ENCODE data around the gene TLE7.

Gene TLE7

GRCh38 chr16:71412270-71413160, 29.3 kb downstream of the TLE7 start:
- Histone ChIP-seq H3K4me3 (ENCODE audit: low read depth, low read length) (peak overlapping the region; percentile 63), H3K4me1 (ENCODE audit: control insufficient read depth, insufficient read depth, low read length) (peaks cover 5% of the 10 kb centered on the region; the same call in 1 of the 2 replicates), H3K27me3 (ENCODE audit: control insufficient read depth, insufficient read depth, low read length) (peaks cover 9% of the 10 kb centered on the region; the same call in 1 of the 2 replicates), H3K27ac (ENCODE audit: low read depth, low read length) (no peak overlapping the region), H3K36me3 (ENCODE audit: control insufficient read depth, insufficient read depth, low read length) (no peaks in the 10 kb centered on the region), H3K9me3 (ENCODE audit: control insufficient read depth, insufficient read depth, low read depth, low read length) (no peaks in the 10 kb centered on the region), H3K9ac (ENCODE audit: low read length) (peak overlapping the region; percentile 15)

GRCh38 chr16:71410146-71410545, 31.7 kb downstream of the TLE7 start:
- H3K27ac ChIP-seq (ENCODE audit: low read depth, low read length), result no peak overlapping the region
- no peak overlapping the region for H3K4me3 ChIP-seq (ENCODE audit: low read depth, low read length)
- peaks cover 4% of the 10 kb centered on the region; the same call in 1 of the 2 replicates for H3K27me3 ChIP-seq (ENCODE audit: control insufficient read depth, insufficient read depth, low read length)
- peaks cover 5% of the 10 kb centered on the region; the same call in 1 of the 2 replicates for H3K4me1 ChIP-seq (ENCODE audit: control insufficient read depth, insufficient read depth, low read length)
- peaks cover 1% of the 10 kb centered on the region; the same call in 1 of the 2 replicates for H3K9me3 ChIP-seq (ENCODE audit: control insufficient read depth, insufficient read depth, low read depth, low read length)
- no peaks in the 10 kb centered on the region for H3K36me3 ChIP-seq (ENCODE audit: control insufficient read depth, insufficient read depth, low read length)
- H3K9ac ChIP-seq (ENCODE audit: low read length), result no peak overlapping the region

GRCh38 chr16:71409011-71409775, 32.7 kb downstream of the TLE7 start:
- Histone ChIP-seq H3K36me3 (ENCODE audit: control insufficient read depth, insufficient read depth, low read length) (no peaks in the 10 kb centered on the region), H3K27ac (ENCODE audit: low read depth, low read length) (no peak overlapping the region; the same call in 1 of the 2 replicates), H3K9me3 (ENCODE audit: control insufficient read depth, insufficient read depth, low read depth, low read length) (peaks cover 11% of the 10 kb centered on the region), H3K4me3 (ENCODE audit: low read depth, low read length) (no peak overlapping the region), H3K9ac (ENCODE audit: low read length) (peak overlapping the region; percentile 13), H3K27me3 (ENCODE audit: control insufficient read depth, insufficient read depth, low read length) (peaks cover 4% of the 10 kb centered on the region; the same call in 1 of the 2 replicates), H3K4me1 (ENCODE audit: control insufficient read depth, insufficient read depth, low read length) (peaks cover 5% of the 10 kb centered on the region; the same call in 1 of the 2 replicates)

DNA sequence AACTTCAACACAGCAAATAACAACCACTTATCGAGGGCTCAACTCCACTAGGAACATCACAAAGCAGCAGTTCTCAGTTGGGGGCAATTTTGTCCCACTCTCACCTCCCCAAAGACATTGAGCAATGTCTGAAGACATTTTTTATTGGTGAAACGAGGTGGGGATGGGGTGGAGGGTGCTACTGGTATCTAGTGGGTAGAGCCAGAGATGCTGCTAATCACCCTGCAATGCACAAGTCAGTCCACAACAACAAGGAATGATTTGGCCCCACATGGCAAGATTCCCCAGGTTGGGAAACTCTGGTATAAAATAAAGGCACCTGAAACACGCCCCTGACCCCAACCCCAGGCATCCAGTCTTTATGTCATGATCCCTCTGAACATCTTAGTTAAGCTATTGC, 33.3 kb downstream of the TLE7 start:
- peaks cover 4% of the 10 kb centered on the region; the same call in 1 of the 2 replicates for H3K27me3 ChIP-seq (ENCODE audit: control insufficient read depth, insufficient read depth, low read length)
- peak overlapping the region; percentile 13 for H3K9ac ChIP-seq (ENCODE audit: low read length)
- peaks cover 5% of the 10 kb centered on the region; the same call in 1 of the 2 replicates for H3K4me1 ChIP-seq (ENCODE audit: control insufficient read depth, insufficient read depth, low read length)

GRCh38 chr16:71407731-71408130, 34.1 kb downstream of the TLE7 start:
- H3K4me1 ChIP-seq (ENCODE audit: control insufficient read depth, insufficient read depth, low read length), result no peaks in the 10 kb centered on the region
- no peaks in the 10 kb centered on the region for H3K36me3 ChIP-seq (ENCODE audit: control insufficient read depth, insufficient read depth, low read length)
- H3K9me3 ChIP-seq (ENCODE audit: control insufficient read depth, insufficient read depth, low read depth, low read length), result peaks cover 16% of the 10 kb centered on the region
- no peak overlapping the region for H3K9ac ChIP-seq (ENCODE audit: low read length)
- H3K4me3 ChIP-seq (ENCODE audit: low read depth, low read length), result no peak overlapping the region
- no peak overlapping the region for H3K27ac ChIP-seq (ENCODE audit: low read depth, low read length)
- H3K27me3 ChIP-seq (ENCODE audit: control insufficient read depth, insufficient read depth, low read length), result 0 out of 2 replicates have a peak, but pooled peaks cover 4% of the 10 kb centered on the region

More for the DNA sequence above, 33.3 kb downstream of the TLE7 start:
- Histone ChIP-seq H3K4me3 (ENCODE audit: low read depth, low read length) (no peak overlapping the region), H3K27ac (ENCODE audit: low read depth, low read length) (no peak overlapping the region; the same call in 1 of the 2 replicates), H3K9me3 (ENCODE audit: control insufficient read depth, insufficient read depth, low read depth, low read length) (peaks cover 16% of the 10 kb centered on the region), H3K36me3 (ENCODE audit: control insufficient read depth, insufficient read depth, low read length) (no peaks in the 10 kb centered on the region)

GRCh38 chr16:71406724-71407123, 35.1 kb downstream of the TLE7 start:
- H3K4me3 ChIP-seq (ENCODE audit: low read depth, low read length), result no peak overlapping the region
- no peaks in the 10 kb centered on the region; the same call in 1 of the 2 replicates for H3K4me1 ChIP-seq (ENCODE audit: control insufficient read depth, insufficient read depth, low read length)

GRCh38 chr16:71406316-71406715, 35.5 kb downstream of the TLE7 start:
- H3K27ac ChIP-seq (ENCODE audit: low read depth, low read length), result no peak overlapping the region
- H3K4me1 ChIP-seq (ENCODE audit: control insufficient read depth, insufficient read depth, low read length), result no peaks in the 10 kb centered on the region; the same call in 1 of the 2 replicates
- peaks cover 16% of the 10 kb centered on the region for H3K9me3 ChIP-seq (ENCODE audit: control insufficient read depth, insufficient read depth, low read depth, low read length)
- H3K27me3 ChIP-seq (ENCODE audit: control insufficient read depth, insufficient read depth, low read length), result 0 out of 2 replicates have a peak, but pooled peaks cover 4% of the 10 kb centered on the region
- H3K9ac ChIP-seq (ENCODE audit: low read length), result no peak overlapping the region
- no peak overlapping the region for H3K4me3 ChIP-seq (ENCODE audit: low read depth, low read length)
- no peaks in the 10 kb centered on the region for H3K36me3 ChIP-seq (ENCODE audit: control insufficient read depth, insufficient read depth, low read length)

More at GRCh38 chr16:71406724-71407123, 35.1 kb downstream of the TLE7 start:
- H3K27me3 ChIP-seq (ENCODE audit: control insufficient read depth, insufficient read depth, low read length), result 0 out of 2 replicates have a peak, but pooled peaks cover 4% of the 10 kb centered on the region
- no peaks in the 10 kb centered on the region for H3K36me3 ChIP-seq (ENCODE audit: control insufficient read depth, insufficient read depth, low read length)
- peaks cover 16% of the 10 kb centered on the region for H3K9me3 ChIP-seq (ENCODE audit: control insufficient read depth, insufficient read depth, low read depth, low read length)
- no peak overlapping the region for H3K9ac ChIP-seq (ENCODE audit: low read length)
- no peak overlapping the region for H3K27ac ChIP-seq (ENCODE audit: low read depth, low read length)

DNA sequence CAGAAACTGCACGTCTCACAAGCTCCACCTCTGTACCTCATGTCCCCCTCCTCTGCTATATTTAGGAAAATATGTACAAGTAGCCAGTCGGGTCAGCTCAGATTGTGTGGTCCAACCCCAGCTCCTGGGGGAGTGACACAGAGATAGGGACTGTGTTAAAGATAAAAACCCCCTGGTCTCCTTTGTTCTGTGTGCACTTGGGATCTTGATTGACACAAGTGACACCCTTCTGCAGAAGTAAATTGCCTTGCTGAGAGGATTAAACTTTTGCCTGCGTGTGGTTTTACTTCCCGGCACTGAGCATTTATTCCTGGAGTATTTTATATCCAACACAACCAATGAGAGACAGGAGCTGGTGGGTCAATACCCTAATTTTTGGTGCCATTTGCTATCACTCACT, 37.5 kb downstream of the TLE7 start:
- H3K4me1 ChIP-seq (ENCODE audit: control insufficient read depth, insufficient read depth, low read length), result peaks cover 9% of the 10 kb centered on the region
- no peak overlapping the region for H3K9ac ChIP-seq (ENCODE audit: low read length)
- peaks cover 16% of the 10 kb centered on the region for H3K9me3 ChIP-seq (ENCODE audit: control insufficient read depth, insufficient read depth, low read depth, low read length)
- no peak overlapping the region for H3K27ac ChIP-seq (ENCODE audit: low read depth, low read length)
- 0 out of 2 replicates have a peak, but pooled peaks cover 4% of the 10 kb centered on the region for H3K27me3 ChIP-seq (ENCODE audit: control insufficient read depth, insufficient read depth, low read length)
- no peak overlapping the region for H3K4me3 ChIP-seq (ENCODE audit: low read depth, low read length)
- H3K36me3 ChIP-seq (ENCODE audit: control insufficient read depth, insufficient read depth, low read length), result no peaks in the 10 kb centered on the region

DNA sequence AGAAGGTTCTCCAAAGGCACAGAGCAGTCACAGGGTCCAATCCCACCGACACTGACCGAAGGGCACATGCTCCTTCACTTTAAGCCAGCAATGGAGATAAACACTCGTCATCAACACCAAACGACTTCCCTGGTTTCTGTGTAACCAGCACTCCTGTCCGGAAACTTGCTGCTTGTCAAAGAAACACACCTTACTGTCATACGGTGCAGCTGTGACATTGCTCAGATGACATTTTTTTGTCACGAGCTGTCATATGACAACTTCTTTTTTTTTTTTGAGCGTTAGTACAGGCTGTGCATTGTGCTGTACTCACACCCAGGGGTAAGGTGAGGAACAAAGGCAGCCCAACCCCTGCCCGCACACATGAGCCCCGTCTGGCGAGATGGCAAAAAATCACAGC, 39.2 kb downstream of the TLE7 start:
- H3K4me3 ChIP-seq (ENCODE audit: low read depth, low read length), result no peak overlapping the region
- no peak overlapping the region for H3K27ac ChIP-seq (ENCODE audit: low read depth, low read length)
- peaks cover 16% of the 10 kb centered on the region for H3K9me3 ChIP-seq (ENCODE audit: control insufficient read depth, insufficient read depth, low read depth, low read length)
- H3K9ac ChIP-seq (ENCODE audit: low read length), result no peak overlapping the region
- 0 out of 2 replicates have a peak, but pooled peaks cover 4% of the 10 kb centered on the region for H3K27me3 ChIP-seq (ENCODE audit: control insufficient read depth, insufficient read depth, low read length)
- no peaks in the 10 kb centered on the region for H3K36me3 ChIP-seq (ENCODE audit: control insufficient read depth, insufficient read depth, low read length)
- H3K4me1 ChIP-seq (ENCODE audit: control insufficient read depth, insufficient read depth, low read length), result peaks cover 9% of the 10 kb centered on the region

GRCh38 chr16:71402007-71402406, 39.8 kb downstream of the TLE7 start:
- Histone ChIP-seq H3K9ac (ENCODE audit: low read length) (no peak overlapping the region), H3K4me1 (ENCODE audit: control insufficient read depth, insufficient read depth, low read length) (peaks cover 9% of the 10 kb centered on the region), H3K4me3 (ENCODE audit: low read depth, low read length) (no peak overlapping the region), H3K27ac (ENCODE audit: low read depth, low read length) (no peak overlapping the region), H3K9me3 (ENCODE audit: control insufficient read depth, insufficient read depth, low read depth, low read length) (peaks cover 16% of the 10 kb centered on the region), H3K27me3 (ENCODE audit: control insufficient read depth, insufficient read depth, low read length) (0 out of 2 replicates have a peak, but pooled peaks cover 3% of the 10 kb centered on the region), H3K36me3 (ENCODE audit: control insufficient read depth, insufficient read depth, low read length) (no peaks in the 10 kb centered on the region)

Measured in HUES6 (cell line).